K562 (cell line): ENCODE data around the gene ATXN7. TPM values are rescaled to one million over a fixed set of nuclear protein-coding genes. Genes with fewer than 3 reads are reported as not detected.

ENCODE experiments used
- HES1 ChIP-seq: fragments of 450-650 bp; IDR thresholded peaks from 2 replicates; pipeline ENCODE4 v1.6.1; 2016; ENCODE audit warnings: low read depth, mild to moderate bottlenecking, moderate library complexity
- NR2C1 ChIP-seq, 2 experiments: fragments of 450-650 bp; IDR thresholded peaks; 2 replicates each; pipeline ENCODE4 v1.6.1; 2017; ENCODE audit warnings: mild to moderate bottlenecking in 2 of 2, antibody characterized with exemption in 1 of 2, inconsistent platforms in 1 of 2, missing compliant biosample characterization in 1 of 2, missing genetic modification characterization in 1 of 2
- REST ChIP-seq, 2 experiments: fragments of 450-650 bp; formaldehyde crosslinking in 1 of 2; IDR thresholded peaks; 2 replicates each; pipeline versions ENCODE4 v1.4.0 to v1.6.1; 2014 to 2020; ENCODE audit warnings: mild to moderate bottlenecking in 2 of 2, borderline replicate concordance in 1 of 2, low read depth in 1 of 2
- RFX1 ChIP-seq: fragments of 450-650 bp; IDR thresholded peaks from 2 replicates; pipeline ENCODE4 v1.6.1; 2016; ENCODE audit warnings: mild to moderate bottlenecking, moderate library complexity
- ZNF3 ChIP-seq: fragments of 250-450 bp; sonication (Bioruptor Pico); IDR thresholded peaks from 2 replicates; pipeline ENCODE4 v1.5.0; 2021; ENCODE audit warnings: mild to moderate bottlenecking, moderate library complexity
- polyA plus RNA-seq, 8 experiments: library from polyadenylated mRNA; depleted of rRNA in 4 of 8; stranded (reverse) in 5 of 8; unstranded in 3 of 8; fragments of >200 nt; fragmentation: Nextera tagmentation in 2 of 8; fragmentation: Illumina TruSeq in 1 of 8; extraction: Ambion mirVana in 2 of 8; extraction: Trizol in 1 of 8; gene quantifications; 2 replicates each; pipeline versions ENCODE4 v1.2.1 to v1.2.3, GENCODE V29; 2011 to 2014; ENCODE audit warnings: inconsistent platforms in 1 of 8, missing spikeins in 1 of 8
- total RNA-seq, 7 experiments: library from RNA; depleted of rRNA in 6 of 7; stranded (reverse); fragments of >200 nt in 6 of 7; fragmentation: Illumina TruSeq in 2 of 7; extraction: Trizol in 2 of 7; gene quantifications; 2 replicates each; pipeline versions ENCODE4 v1.2.1 to v1.2.3, GENCODE V29; 2011 to 2021; ENCODE audit warnings: low replicate concordance in 1 of 7

ATXN7 gene
- total and polyA plus RNA-seq, 9 of the 15 experiments (the other 6 are each of a cell fraction or from before 2014, with no cell fraction given) = 0.41 to 9.2 (median 6.7) TPM

- TF ChIP-seq REST (IDR thresholded peaks at IDR 0.05; ENCODE audit: borderline replicate concordance) = no peak
- no peak for TF ChIP-seq REST (CRISPR knock-in tag; IDR thresholded peaks at IDR 0.05; ENCODE audit: low read depth)
- TF ChIP-seq NR2C1 (IDR thresholded peaks at IDR 0.05) = no peak
- no peak for TF ChIP-seq NR2C1 (tag; IDR thresholded peaks at IDR 0.05)
- no peak for TF ChIP-seq RFX1
- TF ChIP-seq HES1 = no peak
- TF ChIP-seq ZNF3 (CRISPR knock-in tag) = no peak
Measured at GRCh38 chr3:63870615-63871005, 6.9 kb downstream of the ATXN7 start (continued).
